HG03108 (cell line): Measurements from ENCODE around the gene LIPI.
"Not testable (repeated sequence)": the region's sequence is repeated elsewhere in the genome, so short reads cannot be mapped to it uniquely, and the experiment has no call there.

Experiments used
- ATAC-seq: cut with Tn5 transposase; IDR thresholded peaks from one replicate; pipeline ENCODE4 v1.9.1; 2021; ENCODE audit warnings: moderate library complexity; ENCODE audit not compliant: unreplicated experiment

LIPI gene

DNA sequence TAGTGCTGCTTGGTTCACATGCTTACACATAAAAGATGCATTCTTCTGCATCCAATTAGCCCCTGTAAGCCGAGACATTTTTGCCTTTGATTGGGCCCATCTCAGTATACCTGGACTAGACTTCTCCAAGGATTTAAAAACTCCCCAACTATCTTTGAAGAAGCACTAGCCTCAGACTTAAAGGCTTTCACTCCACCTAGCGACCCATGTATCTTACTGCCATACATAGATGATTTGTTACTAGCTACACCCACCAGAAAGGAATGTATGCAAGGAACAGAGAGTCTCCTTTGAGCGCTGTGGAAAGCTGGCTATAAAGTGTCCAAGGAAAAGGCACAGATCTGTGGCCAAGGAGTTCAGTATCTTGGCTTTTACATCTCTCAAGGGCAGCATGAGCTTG is 91.7 kb downstream of the LIPI start:
- no peak for ATAC-seq

DNA sequence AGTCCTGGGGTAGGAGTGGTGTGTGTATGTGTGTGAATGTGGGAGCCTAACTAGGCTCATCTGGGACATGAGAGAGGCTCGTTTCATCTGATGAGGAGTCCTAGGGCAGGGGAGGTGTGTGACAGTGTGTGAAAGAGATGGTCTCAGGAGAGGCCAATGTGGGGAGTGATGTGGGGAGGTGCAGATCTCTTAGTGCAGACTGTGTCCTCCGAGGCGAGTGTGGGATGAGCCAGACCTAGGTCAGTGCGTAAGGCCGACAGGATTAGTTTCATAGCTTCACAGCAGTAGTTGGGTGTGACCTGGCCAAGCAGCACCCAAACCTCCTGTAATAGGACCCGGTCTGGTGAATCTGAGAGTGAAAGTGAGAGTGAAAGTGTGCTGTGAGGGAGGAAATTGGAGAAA is 94.7 kb downstream of the LIPI start:
- ATAC-seq: peak; percentile 72

DNA sequence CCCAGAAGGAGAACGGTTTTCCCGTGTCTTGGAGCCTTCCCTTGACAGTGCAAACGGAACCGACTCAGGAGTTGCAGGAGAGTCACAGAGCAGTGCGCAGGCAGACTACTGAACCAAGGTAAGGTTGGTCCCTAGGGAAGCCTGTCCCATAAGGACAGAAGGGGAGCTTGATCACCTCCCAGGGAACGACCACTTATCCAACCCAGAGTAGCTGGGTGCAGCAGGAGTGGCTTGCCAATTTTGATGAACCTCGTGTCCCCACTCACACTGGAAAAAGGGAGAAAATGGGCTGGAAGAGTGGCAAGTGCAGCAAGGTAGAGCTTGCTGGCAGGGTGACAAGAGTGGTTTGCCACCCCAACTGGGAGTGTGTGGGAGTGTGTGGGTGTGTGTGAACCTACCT is 95.1 kb downstream of the LIPI start:
- no peak for ATAC-seq

DNA sequence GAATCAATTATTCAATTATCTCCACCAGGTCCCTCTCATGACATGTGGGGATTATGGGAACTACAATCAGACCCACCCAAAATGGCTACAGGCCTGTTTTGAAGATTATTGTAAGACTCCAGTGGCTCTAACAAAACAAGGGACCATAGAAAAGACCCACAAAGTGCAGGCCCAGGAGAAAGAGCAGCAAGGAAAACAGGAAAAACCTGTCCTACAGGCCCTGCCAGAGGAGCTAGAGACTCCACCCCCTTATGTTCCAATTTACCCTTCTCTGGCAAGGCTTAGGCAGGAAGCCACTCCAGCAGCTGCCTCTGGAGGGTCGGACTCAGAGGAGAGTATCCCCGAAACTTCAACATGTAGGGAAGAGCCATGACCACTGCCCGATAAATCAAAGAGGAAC is 96.5 kb downstream of the LIPI start:
- no peak for ATAC-seq

DNA sequence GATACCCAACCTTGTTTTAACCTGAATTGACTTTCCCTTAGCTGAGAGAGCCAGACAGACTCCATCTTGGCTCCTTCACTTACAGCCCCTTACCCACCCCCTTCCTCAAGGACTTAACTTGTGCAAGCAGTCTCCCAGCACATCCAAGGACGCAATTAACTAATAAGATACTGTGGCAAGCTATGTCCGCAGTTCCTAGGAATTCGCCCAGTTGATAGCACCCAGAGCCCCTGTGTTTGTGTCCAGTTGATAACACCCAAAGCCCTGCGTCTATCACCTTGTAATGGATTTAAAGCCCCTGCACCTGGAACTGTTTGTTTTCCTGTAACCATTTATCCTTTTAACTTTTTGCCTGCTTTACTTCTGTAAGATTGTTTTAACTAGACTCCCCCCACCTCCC is 106.2 kb downstream of the LIPI start:
- not testable (repeated sequence) for ATAC-seq

DNA sequence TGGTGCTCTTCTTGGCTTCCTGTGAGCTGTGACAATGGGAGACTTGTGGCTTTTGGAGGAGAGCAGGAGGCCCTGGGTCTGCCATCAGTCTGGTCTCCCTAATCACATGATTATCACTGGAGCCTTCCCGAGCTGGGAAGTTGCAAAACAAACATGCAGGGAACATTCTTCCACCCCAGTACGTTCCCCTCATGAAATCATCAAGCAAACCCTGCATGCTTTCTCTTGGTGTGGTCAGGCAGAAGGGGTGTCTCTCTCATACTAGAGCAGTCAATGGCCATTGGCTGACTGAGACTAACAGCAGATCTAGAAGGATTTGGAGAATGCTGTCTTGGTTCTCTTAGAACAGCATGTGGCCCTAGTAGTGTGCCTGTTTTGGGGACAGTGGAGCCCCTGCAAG is 111.2 kb downstream of the LIPI start:
- no peak for ATAC-seq

DNA sequence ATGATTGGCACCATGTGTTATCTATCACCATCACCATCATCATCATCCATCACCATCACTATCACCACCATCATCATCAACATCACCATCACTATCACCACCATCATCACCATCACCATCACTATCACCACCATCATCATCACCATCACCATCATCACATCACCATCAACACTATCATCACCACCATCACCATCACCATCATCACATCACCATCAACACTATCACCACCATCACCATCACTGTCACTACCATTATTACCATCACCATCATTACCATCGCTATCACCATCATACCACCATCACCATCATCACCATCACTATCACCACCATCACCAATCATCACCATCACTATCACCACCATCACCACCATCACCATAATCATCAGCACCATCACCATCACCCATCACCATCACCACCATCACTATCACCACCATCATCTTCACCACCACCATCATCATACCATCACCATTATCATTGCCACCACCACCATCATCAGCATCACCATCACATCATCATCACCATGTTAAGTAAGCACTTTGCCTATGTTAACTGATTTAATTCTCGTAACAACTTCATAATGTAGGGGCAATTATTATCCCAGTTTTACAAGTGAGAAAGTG is 112.8 kb downstream of the LIPI start:
- no peak for ATAC-seq

DNA sequence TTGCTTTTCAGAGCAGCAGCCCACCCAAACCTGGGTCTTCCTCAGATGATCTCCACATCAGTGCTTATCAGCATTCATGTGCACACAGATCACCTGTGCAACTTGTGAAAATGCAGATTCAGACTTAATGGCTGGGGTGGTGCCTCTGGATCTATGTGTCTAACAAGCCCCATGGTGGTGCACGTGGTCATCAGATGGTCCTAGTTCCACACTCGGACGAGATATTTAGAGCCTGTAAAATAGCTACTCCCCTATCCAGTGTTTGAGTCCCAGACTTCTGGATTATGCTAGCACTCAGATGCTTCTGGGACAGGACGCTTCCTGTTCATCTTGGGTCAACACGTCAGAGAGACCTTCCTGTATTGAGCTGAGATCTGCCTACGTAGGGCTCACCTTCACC is 114.2 kb downstream of the LIPI start:
- ATAC-seq: no peak

DNA sequence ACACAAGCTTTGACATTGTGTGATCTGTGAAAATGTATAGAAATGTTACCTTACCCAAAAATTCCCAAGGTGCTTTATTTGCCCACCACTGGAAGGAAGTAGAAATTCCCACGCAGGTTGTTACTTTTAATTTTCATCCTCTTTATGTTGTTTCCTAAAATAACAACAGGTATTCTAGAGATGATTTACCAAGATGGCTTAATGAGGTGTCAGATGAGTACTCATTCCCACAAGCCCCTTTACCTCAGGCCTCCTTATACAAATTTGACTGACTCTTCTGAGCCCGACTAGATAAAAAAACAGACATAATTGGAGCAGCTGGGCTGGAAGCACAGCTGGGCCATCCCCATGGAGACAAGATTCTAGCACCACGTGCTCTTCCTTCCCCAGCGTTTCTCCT is 114.6 kb downstream of the LIPI start:
- no peak for ATAC-seq

DNA sequence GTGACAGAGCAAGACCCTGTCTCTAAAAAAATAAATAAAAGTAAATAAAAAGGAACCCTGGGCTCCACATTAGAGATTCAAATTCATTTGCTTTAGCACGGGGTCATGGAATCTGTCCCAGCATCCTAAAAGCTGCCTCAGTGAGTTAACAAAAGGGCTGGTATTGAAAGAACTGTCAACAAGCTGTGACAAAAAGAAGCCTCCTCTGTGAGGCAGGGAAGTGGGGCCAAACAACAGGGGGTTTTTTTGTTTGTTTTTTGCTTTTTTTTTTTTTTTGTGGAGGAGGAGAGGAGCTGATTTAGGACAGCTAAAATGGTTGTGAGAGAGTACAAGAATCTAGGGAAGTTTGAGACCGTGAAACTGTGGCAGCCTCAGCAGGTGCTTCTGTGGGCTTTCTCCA is 115.7 kb downstream of the LIPI start:
- no peak for ATAC-seq

DNA sequence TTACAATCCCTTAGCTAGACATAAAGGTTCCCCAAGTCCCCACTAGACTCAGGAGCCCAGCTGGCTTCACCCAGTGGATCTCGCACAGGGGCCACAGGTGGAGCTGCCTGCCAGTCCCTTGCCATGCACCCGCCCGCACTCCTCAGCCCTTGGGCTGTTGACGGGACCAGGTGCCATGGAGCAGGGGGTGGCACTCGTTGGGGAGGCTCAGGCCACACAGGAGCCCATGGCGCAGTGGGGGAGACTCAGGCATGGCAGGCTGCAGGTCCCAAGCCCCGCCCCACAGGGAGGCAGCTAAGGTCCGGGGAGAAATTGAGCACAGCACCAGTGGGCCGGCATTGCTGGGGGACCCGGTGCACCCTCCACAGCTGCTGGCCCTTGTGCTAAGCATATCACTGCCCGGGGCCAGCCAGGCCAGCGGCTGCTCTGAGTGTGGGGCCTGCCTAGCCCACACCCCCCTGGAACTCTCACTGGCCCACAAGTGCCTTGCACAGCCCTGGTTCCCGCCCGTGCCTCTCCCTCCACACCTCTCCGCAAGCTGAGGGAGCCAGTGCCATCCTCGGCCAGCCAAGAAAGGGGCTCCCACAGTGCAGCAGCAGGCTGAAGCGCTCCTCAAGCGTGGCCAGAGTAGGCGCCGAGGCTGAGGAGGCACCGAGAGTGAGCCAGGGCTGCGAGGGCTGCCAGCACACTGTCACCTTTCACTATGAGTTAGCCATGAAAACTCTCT is 117.8 kb downstream of the LIPI start:
- no peak for ATAC-seq

DNA sequence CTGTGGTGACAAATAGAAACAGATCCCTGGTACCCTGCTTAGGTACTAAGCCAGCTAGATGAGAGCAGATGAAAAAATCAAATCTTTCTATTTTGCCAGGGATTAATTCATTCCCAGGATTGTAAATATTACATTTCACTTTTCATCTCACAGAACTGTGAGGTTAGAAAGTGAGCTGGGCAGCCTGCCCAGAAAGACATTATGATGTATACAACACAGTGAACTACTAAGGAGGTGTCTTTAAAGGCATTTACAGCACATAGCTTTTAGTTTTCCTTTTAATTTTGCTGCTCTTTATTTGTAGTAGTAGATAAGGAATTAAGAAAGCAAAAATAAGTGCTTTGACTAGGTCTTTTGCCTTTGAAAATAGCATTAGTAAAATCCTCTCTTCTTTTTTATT is 120.6 kb downstream of the LIPI start:
- not testable (repeated sequence) for ATAC-seq

DNA sequence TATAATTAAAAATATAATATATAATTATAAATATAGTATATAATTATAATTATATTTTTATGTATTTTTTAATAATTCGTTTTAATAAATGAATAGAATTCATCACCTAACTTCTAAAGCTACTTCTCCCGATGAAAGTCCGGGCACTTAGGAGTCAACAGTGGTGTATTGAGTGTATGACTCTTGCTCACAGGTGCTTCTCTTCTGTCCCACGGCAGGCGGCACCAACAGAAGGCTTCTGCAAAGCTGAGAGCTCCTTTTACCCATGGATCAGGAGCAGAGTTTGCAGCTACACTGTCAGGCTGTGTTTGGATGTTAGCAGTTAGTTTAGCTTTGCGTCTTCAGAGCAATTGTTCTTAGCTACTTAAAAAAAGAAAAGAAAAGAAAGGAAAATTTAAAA is 122.4 kb downstream of the LIPI start:
- ATAC-seq: no peak

DNA sequence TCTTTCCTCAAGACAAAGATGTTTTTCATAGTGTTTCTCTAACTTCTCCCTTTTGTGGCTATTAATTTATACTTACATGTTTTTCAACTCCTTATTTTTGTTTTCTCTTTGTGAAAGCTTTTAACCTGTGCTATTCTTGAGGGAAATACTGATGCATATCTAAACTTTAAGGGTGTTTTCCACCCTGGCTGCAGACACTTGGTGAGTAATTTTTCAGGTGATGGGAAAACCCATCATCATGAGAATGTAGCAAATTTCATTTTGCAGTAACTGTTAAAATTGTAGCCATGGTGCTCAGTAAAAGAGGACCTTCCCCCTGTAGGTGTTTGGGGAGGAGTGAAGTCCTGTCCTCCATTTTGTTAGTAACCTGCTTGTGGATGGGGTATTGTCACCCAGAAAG is 124.2 kb downstream of the LIPI start:
- no peak for ATAC-seq

DNA sequence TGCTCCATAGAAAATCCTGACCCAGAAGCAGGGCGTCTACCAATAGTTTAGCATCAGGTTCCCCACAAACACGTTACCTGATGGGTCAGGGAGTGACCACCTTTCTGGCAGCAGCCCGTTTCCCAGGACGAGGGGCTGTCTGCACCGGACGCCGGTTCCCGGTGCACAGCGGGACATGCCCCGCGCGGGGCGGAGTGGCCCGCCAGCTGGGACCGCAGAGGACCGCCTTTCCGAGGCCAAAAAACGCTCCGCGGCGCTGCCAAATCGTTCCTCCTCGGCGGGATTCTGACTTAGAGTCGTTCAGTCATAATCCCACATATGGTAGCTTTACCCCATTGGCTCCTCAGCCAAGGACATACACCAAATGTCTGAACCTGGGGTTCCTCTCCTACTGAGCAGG is 126.1 kb downstream of the LIPI start:
- no peak for ATAC-seq

DNA sequence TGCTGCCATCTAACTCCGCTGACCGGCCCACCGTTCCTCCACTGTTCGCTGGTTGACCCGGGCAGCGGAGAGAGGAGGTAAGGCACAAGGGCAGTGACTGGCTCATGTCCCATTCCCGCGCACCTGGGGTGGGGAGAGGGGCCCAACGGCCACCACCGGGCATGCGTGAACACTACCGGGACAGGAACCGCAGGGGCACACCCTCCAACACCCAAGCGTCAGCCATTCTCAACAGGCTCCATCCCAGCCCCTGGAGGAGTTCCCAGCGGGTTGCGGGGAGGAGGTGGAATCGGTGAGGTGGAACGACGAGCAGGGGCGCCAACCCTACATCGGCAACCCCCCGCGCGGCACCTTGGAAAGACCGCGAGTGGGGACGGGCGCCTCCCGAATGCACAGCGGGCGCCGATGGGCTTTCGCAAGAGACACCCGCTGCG is 126.7 kb downstream of the LIPI start:
- no peak for ATAC-seq

DNA sequence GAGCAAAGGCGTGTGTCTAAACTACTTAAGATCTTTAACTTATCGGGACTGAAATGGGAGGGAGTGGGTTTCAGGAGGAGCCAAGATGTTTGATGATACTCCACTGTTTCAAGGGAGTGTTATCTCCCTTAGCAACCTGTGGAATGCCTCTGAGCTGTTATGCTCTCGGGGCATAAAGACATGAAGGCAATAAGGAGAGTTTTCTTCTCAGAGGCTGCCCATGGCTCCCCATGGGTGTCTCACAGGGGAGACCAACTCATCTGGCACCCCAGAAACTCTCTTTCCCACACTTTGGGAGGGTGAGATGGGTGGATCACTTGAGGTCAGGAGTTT is 130.0 kb downstream of the LIPI start:
- ATAC-seq: no peak

DNA sequence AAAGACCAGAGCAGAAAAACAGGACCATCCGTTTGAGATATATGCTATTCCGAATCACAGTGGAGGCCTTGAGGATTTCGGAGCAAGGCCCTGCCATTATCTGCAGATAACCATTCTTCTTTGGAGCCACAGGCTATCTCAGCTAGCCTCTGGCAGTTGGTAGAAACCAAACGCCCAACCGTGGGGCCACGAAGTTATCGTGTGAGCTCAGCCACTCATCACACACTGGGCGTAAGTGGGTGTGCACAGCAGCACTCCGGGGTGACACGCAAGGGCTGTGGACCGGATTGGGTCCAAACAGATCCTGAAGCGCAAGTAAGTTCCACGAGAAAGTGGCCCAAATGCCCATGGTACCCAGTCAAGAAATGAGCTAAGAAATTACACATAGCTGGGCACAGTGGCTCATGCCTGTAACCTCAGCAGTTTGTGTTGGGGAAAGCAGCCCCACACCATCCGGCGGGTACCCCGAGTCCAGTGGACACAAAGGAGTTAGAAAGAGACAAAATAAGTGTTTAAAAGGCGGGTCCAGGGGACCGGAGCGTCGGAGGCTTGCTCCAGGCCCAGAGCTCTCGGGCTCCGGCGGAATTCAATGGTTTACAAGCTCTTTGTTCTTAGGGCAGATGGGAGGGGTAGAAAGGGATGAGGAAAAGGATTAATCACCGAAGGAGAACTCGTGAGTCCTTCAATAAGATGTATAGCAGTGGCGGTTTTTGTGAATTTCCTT is 130.6 kb downstream of the LIPI start:
- no peak for ATAC-seq

DNA sequence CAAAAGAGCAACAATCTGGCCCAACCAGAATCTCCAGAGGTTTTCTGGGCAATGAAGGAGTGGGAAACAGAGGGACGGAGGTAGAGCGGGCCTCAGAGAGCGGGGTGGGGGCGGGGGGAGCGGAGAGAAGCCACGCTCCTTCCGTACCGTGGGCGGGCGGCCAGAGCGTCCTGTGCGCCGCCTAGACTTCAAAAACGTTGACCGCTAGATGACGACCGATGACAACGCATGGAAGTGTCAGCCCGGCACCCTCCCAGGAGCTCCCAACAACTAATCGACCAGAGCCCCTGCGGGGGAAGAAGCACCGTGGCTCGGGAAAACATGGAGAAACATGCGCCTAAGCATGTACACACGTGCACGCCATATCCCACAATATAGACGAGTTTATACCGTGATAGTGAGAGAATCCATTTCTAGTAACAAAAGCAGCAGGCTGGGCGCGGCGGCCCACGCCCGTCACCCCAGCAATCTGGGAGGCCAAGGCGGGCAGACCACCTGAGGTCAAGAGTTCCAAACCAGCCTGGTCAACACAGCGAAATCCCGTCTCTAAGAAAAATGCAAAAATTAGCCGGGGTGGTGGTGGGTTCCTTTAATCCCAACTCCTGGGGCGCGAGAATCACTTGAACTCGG is 131.9 kb downstream of the LIPI start:
- no peak for ATAC-seq

DNA sequence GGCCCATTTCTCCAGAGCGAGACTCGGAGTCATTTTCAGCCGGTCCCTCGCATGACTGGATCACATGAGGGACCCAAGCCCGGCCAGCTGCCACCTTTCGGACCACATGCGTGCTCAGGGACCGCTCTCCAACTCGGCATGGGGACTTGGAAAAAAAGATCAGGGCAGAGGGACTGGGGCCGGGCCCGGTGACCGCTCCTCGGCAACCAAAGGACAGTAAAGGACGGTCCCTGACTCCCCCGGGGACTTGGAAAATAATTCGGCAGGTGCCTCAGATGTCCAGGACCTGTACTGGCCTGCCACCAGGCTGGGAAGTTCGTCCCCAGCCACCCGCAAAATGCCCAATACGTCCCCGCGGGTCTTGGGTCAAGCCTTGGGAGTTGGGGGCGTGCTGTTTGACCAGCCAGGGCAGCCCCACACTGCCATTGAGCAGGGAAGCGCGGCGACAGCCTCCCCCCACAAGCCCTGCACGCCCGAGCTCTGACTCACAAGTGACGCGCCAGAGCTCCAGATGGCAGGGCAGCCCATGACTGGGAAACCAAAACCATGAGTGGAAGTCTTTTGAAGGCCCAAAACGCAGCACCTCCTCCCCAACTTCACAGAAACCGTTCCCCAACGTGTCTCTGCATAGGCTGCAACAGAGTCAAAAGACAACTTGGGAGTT is 134.5 kb downstream of the LIPI start:
- no peak for ATAC-seq

DNA sequence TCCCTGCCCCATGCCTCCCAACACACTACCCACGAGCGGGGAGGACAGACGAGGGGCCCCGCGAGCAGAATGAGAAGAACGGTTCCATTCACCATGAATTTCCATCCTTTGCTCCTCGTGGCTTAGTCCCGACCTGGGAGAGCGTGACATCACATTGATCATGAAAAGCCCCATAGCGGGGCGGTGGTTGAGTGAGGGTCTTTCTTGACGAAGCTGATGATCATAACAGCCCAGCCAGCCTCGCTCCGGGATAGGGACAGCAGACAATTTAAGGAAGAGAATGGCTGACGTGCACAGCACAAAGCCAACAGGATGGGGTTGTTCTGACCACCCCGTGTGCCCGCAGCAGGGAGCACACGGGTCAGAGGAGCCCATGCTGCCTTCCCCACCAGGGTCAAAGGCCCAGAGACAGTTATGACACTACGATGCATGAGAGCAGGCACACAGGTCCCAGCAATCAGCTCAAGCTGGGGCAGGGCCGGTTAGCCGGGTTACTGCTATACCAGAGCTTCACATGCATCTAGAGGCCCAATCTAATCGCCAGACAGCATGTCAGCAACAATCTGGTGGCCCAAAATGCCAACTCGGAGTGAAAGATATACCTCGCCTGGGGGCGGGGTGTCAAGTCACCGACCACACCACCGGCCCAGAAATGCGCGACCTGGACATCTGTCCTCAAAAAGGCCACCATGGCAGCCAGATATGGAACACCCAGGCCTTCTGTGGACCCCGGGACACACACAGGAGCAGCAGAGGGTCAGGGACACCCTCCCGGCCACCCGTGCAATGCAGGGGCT is 135.2 kb downstream of the LIPI start:
- no peak for ATAC-seq
